ENCODE data around the gene ATG101. TPM values are rescaled to one million over a fixed set of nuclear protein-coding genes. Genes with fewer than 3 reads are reported as not detected.
A peak's percentile ranks its signal among the peaks of the same experiment; 100 is the strongest.

Gene ATG101
- total and polyA plus RNA-seq, 2 of the 13 experiments (the other 11 are each of a cell fraction or from before 2014, with no cell fraction given) = 58.2 to 67.7 TPM

- TF ChIP-seq PRDM15 (CRISPR knock-in tag; IDR thresholded peaks at IDR 0.05) = no peak
- TF ChIP-seq HNRNPL (IDR thresholded peaks at IDR 0.05; ENCODE audit: low read depth, low read length) = 0 out of 2 replicates have a peak, but pooled peaks have one; percentile 12
- no peak for TF ChIP-seq ZNF230 (CRISPR knock-in tag; IDR thresholded peaks at IDR 0.05)
- no peak for TF ChIP-seq ZBTB40 (IDR thresholded peaks at IDR 0.05)
- peak; percentile 57; the same call in 1 of the 2 replicates for TF ChIP-seq ZBTB40 (CRISPR knock-in tag; IDR thresholded peaks at IDR 0.05)
- no peak for TF ChIP-seq SSRP1 (CRISPR knock-in tag; IDR thresholded peaks at IDR 0.05)
- no peak for TF ChIP-seq ZNF513 (CRISPR knock-in tag; conservative IDR thresholded peaks at IDR 0.05)
- TF ChIP-seq ZNF510 (CRISPR knock-in tag; IDR thresholded peaks at IDR 0.05; ENCODE audit: low read depth) = 0 out of 2 replicates have a peak, but pooled peaks have one; percentile 76
- no peak for TF ChIP-seq ZNF17 (CRISPR knock-in tag; IDR thresholded peaks at IDR 0.05)
- no peak for TF ChIP-seq TOE1 (CRISPR knock-in tag; IDR thresholded peaks at IDR 0.05)
- no peak for TF ChIP-seq FIP1L1 (IDR thresholded peaks at IDR 0.05; ENCODE audit: borderline replicate concordance, insufficient read depth, low read depth, low read length)
- 0 out of 2 replicates have a peak, but pooled peaks have one; percentile 3 for TF ChIP-seq ZNF225 (CRISPR knock-in tag; IDR thresholded peaks at IDR 0.05)
- no peak for TF ChIP-seq JUND (CRISPR knock-in tag; IDR thresholded peaks at IDR 0.05)
These were observed 7.4 kb upstream of the ATG101 start (continued) for GRCh38 chr12:52062167-52063081.

Data from HepG2 (cell line).